NK-92 treated with Interleukin-12 subunit alpha and Interleukin-12 subunit beta, amount 100 ng/mL, for 24 hours (cell line): ENCODE measurements around the gene CEP57L1.
"Not testable (repeated sequence)": the region's sequence is repeated elsewhere in the genome, so short reads cannot be mapped to it uniquely, and the experiment has no call there.

ENCODE experiments used
- DNase-seq: peaks from one replicate; lab custom pipeline; 2025; lab: John Stamatoyannopoulos, UW

Gene CEP57L1

GRCh38 chr6:109105681-109106080, 10.4 kb downstream of the CEP57L1 start:
- DNase-seq = no peak

- DNase-seq = not testable (repeated sequence)
Measured at GRCh38 chr6:109109663-109110062, 14.4 kb downstream of the CEP57L1 start.

- not testable (repeated sequence) for DNase-seq
Measured at GRCh38 chr6:109112663-109113062, 17.4 kb downstream of the CEP57L1 start.

GRCh38 chr6:109117346-109118035, 22.2 kb downstream of the CEP57L1 start:
- DNase-seq = no peak

- DNase-seq = no peak
Measured at GRCh38 chr6:109118337-109118736, 23.0 kb downstream of the CEP57L1 start.

- no peak for DNase-seq
Measured at GRCh38 chr6:109118871-109119354, 23.6 kb downstream of the CEP57L1 start.

- DNase-seq = no peak
Measured at GRCh38 chr6:109121411-109121810, 26.1 kb downstream of the CEP57L1 start.

- DNase-seq = no peak
Measured at GRCh38 chr6:109124219-109124618, 28.9 kb downstream of the CEP57L1 start.

- DNase-seq = no peak
Measured at GRCh38 chr6:109125504-109125903, 30.2 kb downstream of the CEP57L1 start.

- no peak for DNase-seq
Measured at GRCh38 chr6:109130065-109130464, 34.8 kb downstream of the CEP57L1 start.

- DNase-seq = not testable (repeated sequence)
Measured at GRCh38 chr6:109135600-109135999, 40.3 kb downstream of the CEP57L1 start.

GRCh38 chr6:109136039-109136438, 40.7 kb downstream of the CEP57L1 start:
- DNase-seq = not testable (repeated sequence)

GRCh38 chr6:109136530-109136929, 41.2 kb downstream of the CEP57L1 start:
- DNase-seq = not testable (repeated sequence)

GRCh38 chr6:109139109-109139508, 43.8 kb downstream of the CEP57L1 start:
- no peak for DNase-seq

- not testable (repeated sequence) for DNase-seq
Measured at GRCh38 chr6:109142067-109142466, 46.8 kb downstream of the CEP57L1 start.

- DNase-seq = no peak
Measured at GRCh38 chr6:109143191-109143590, 47.9 kb downstream of the CEP57L1 start.

GRCh38 chr6:109148251-109148650, 52.9 kb downstream of the CEP57L1 start:
- not testable (repeated sequence) for DNase-seq

GRCh38 chr6:109148716-109149115, 53.4 kb downstream of the CEP57L1 start:
- not testable (repeated sequence) for DNase-seq

GRCh38 chr6:109153752-109154151, 58.4 kb downstream of the CEP57L1 start:
- no peak for DNase-seq

- no peak for DNase-seq
Measured at GRCh38 chr6:109164331-109164730, 69.0 kb downstream of the CEP57L1 start.

GRCh38 chr6:109165392-109165974, 70.2 kb downstream of the CEP57L1 start:
- no peak for DNase-seq

GRCh38 chr6:109166673-109167072, 71.4 kb downstream of the CEP57L1 start:
- DNase-seq = no peak

- no peak for DNase-seq
Measured at GRCh38 chr6:109167562-109167961, 72.3 kb downstream of the CEP57L1 start.

GRCh38 chr6:109170333-109170732, 75.0 kb downstream of the CEP57L1 start:
- DNase-seq = no peak
